Neural crest cell (in vitro differentiated cells): ENCODE measurements around the gene GIGYF1. TPM values are rescaled to one million over a fixed set of nuclear protein-coding genes. Genes with fewer than 3 reads are reported as not detected.
"Not testable (repeated sequence)": the region's sequence is repeated elsewhere in the genome, so short reads cannot be mapped to it uniquely, and the experiment has no call there.

ENCODE experiments used
- DNase-seq: peaks from one replicate; pipeline ENCODE4 v3.0.0; 2021; ENCODE audit warnings: low read depth, mixed read lengths, low spot score
- H3K27ac Mint-ChIP-seq: one replicate; pipeline ENCODE4 v1.8.0; 2021; ENCODE audit warnings: mild to moderate bottlenecking, mixed read lengths; ENCODE audit not compliant: unreplicated experiment
- H3K27me3 Mint-ChIP-seq: 2 replicates; pipeline ENCODE4 v1.8.0; 2021; ENCODE audit warnings: low read depth, mild to moderate bottlenecking, mixed read lengths
- H3K36me3 Mint-ChIP-seq: 2 replicates; pipeline ENCODE4 v1.8.0; 2021; ENCODE audit warnings: low read depth, mild to moderate bottlenecking, mixed read lengths
- H3K4me1 Mint-ChIP-seq: 2 replicates; pipeline ENCODE4 v1.8.0; 2021; ENCODE audit warnings: mixed read lengths
- H3K4me3 Mint-ChIP-seq: one replicate; pipeline ENCODE4 v1.8.0; 2021; ENCODE audit warnings: mild to moderate bottlenecking, mixed read lengths
- H3K9me3 Mint-ChIP-seq: 2 replicates; pipeline ENCODE4 v1.8.0; 2021; ENCODE audit warnings: mixed read lengths
- total RNA-seq: library from RNA; stranded (reverse); gene quantifications from 2 replicates; pipeline ENCODE4 v1.2.1, GENCODE V29; 2021
- TF ChIP-seq, protein P1 (sequence below): fragments of 200-600 bp; sonication (generic); conservative IDR thresholded peaks from 2 replicates; pipeline ENCODE4 v1.5.0; 2021; ENCODE audit warnings: antibody characterized with exemption, mild to moderate bottlenecking

Gene GIGYF1
- total RNA-seq, 1 donor from 2014 or later, result 82.9 TPM

- H3K27me3 Mint-ChIP-seq, result peaks cover 50% of the 10 kb centered on the region
- H3K36me3 Mint-ChIP-seq, result no peaks in the 10 kb centered on the region
- H3K9me3 Mint-ChIP-seq, result no peaks in the 10 kb centered on the region
- H3K27ac Mint-ChIP-seq, result no peak overlapping the region
- no peak overlapping the region for H3K4me3 Mint-ChIP-seq
- no peaks in the 10 kb centered on the region for H3K4me1 Mint-ChIP-seq
- TF ChIP-seq, protein P1, sequence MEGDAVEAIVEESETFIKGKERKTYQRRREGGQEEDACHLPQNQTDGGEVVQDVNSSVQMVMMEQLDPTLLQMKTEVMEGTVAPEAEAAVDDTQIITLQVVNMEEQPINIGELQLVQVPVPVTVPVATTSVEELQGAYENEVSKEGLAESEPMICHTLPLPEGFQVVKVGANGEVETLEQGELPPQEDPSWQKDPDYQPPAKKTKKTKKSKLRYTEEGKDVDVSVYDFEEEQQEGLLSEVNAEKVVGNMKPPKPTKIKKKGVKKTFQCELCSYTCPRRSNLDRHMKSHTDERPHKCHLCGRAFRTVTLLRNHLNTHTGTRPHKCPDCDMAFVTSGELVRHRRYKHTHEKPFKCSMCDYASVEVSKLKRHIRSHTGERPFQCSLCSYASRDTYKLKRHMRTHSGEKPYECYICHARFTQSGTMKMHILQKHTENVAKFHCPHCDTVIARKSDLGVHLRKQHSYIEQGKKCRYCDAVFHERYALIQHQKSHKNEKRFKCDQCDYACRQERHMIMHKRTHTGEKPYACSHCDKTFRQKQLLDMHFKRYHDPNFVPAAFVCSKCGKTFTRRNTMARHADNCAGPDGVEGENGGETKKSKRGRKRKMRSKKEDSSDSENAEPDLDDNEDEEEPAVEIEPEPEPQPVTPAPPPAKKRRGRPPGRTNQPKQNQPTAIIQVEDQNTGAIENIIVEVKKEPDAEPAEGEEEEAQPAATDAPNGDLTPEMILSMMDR, result no peak
- DNase-seq, result no peak
These were observed 36.2 kb upstream of the GIGYF1 start for GRCh38 chr7:100730136-100730800.

- Mint-ChIP-seq H3K4me1 (no peaks in the 10 kb centered on the region), H3K36me3 (no peaks in the 10 kb centered on the region), H3K27ac (no peak overlapping the region), H3K27me3 (peaks cover 65% of the 10 kb centered on the region), H3K9me3 (no peaks in the 10 kb centered on the region), H3K4me3 (no peak overlapping the region)
- DNase-seq, result no peak
- TF ChIP-seq, protein P1, result no peak
These were observed 34.1 kb upstream of the GIGYF1 start for GRCh38 chr7:100728196-100728595.

DNA sequence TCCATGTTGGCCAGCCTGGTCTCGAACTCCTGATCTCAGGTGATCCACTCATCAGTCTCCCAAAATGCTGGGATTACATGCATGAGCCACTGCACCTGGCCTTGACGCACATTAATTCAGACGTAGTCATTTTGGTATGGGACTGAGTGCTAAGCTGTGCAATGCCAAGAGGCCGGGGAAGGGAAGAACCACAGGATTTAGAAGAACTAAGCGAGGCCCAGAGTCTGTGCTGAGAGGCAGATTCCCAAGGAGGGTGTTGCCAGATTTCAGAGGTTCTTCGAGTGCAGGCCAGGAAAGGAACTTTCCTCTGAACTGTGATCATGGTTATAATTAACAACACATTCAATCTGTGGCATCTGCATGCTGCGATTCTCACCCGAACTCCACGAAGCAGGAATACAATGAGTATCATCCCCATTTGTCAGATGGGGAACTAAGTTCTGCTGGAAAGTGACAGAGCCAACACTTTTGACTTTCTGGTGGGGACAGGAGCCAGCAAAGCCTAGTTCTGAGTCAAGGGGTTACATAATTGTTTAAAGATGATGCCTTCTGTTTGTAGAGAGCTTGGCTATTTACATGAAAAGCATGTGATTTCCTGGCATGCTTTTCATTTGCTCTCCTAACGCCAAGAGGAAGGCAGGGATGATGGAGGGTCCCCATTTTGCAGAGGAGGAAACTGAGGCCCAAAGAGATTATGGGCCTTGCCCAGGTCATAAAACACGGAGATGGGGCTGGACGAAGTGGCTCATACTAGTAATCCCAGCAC lies 33.1 kb upstream of the GIGYF1 start:
- peaks cover 72% of the 10 kb centered on the region for H3K27me3 Mint-ChIP-seq
- H3K9me3 Mint-ChIP-seq, result no peaks in the 10 kb centered on the region
- no peak for DNase-seq
- TF ChIP-seq, protein P1, result no peak
- H3K27ac Mint-ChIP-seq, result no peak overlapping the region
- H3K36me3 Mint-ChIP-seq, result no peaks in the 10 kb centered on the region
- H3K4me3 Mint-ChIP-seq, result no peak overlapping the region
- no peaks in the 10 kb centered on the region for H3K4me1 Mint-ChIP-seq

GRCh38 chr7:100724364-100724763 lies 30.3 kb upstream of the GIGYF1 start:
- H3K4me3 Mint-ChIP-seq, H3K27ac Mint-ChIP-seq: not testable (repeated sequence)

GRCh38 chr7:100723732-100724275 lies 29.8 kb upstream of the GIGYF1 start:
- no peak overlapping the region for H3K4me3 Mint-ChIP-seq
- H3K4me1 Mint-ChIP-seq, result no peaks in the 10 kb centered on the region
- peaks cover 85% of the 10 kb centered on the region for H3K27me3 Mint-ChIP-seq
- H3K36me3 Mint-ChIP-seq, result peaks cover 3% of the 10 kb centered on the region
- TF ChIP-seq, protein P1, result no peak
- no peak overlapping the region for H3K27ac Mint-ChIP-seq
- no peak for DNase-seq
- H3K9me3 Mint-ChIP-seq, result peaks cover 2% of the 10 kb centered on the region

More at GRCh38 chr7:100724364-100724763, 30.3 kb upstream of the GIGYF1 start:
- DNase-seq, H3K36me3 Mint-ChIP-seq, H3K9me3 Mint-ChIP-seq, H3K4me1 Mint-ChIP-seq: not testable (repeated sequence)
- peaks cover 83% of the 10 kb centered on the region for H3K27me3 Mint-ChIP-seq
